ENCODE results near the gene IMPA2. TPM values are rescaled to one million over a fixed set of nuclear protein-coding genes. Genes with fewer than 3 reads are reported as not detected.

Gene IMPA2
- total and polyA plus RNA-seq, 2 of the 13 experiments (the other 11 are each of a cell fraction or from before 2014, with no cell fraction given), result 37.8 to 71.8 TPM

DNA sequence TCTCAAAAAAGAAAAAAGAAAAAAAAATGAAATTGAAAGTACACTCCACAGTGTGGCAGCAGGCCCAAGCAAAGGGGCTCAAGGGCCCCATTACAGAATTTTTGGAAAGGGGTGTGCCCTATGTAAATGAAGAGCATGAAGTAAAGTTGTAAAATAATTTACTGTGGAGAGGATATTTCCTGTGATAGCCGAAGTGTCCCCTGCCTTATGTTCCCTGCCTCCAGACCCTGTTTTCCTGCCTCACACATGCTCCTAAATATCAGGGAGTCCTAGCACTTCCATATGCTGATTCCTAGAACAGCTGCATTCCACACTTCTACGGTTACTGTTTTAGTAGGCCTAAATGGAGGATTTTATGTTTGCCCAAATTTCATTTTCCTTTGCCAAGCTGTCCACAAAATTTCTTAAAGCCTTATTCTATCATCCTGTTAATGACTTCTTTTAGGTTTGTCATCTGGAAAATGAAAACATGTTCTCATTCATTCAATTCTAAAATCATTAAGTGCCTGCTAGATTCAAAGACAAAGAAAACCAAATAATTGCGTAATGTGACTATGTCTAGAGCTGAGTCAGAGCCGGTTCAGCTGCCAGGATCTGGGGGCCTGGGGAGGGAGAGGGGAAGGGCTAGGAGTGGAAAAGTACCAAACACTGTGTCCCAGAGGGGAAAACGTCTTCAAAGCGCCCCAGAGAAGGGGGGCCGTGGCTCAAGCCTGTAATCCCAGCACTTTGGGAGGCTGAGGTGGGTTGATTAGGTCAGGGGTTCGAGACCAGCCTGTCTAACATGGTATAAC, 25.9 kb upstream of the IMPA2 start (continued):
- TF ChIP-seq, protein P1, sequence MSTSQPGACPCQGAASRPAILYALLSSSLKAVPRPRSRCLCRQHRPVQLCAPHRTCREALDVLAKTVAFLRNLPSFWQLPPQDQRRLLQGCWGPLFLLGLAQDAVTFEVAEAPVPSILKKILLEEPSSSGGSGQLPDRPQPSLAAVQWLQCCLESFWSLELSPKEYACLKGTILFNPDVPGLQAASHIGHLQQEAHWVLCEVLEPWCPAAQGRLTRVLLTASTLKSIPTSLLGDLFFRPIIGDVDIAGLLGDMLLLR (CRISPR knock-in tag; IDR thresholded peaks at IDR 0.05), result no peak
- TF ChIP-seq ZNF724P (CRISPR knock-in tag; IDR thresholded peaks at IDR 0.05; ENCODE audit: borderline replicate concordance), result no peak
- TF ChIP-seq NFE2L2 (IDR thresholded peaks at IDR 0.05; ENCODE audit: low read length), result no peak
- TF ChIP-seq ZNF430 (CRISPR knock-in tag; IDR thresholded peaks at IDR 0.05), result no peak
- TF ChIP-seq JUN (CRISPR knock-in tag; IDR thresholded peaks at IDR 0.05), result peak; percentile 67; the same call in 1 of the 2 replicates
- peak; percentile 28; the same call in 1 of the 2 replicates for TF ChIP-seq ARNT2 (CRISPR knock-in tag; IDR thresholded peaks at IDR 0.05; ENCODE audit: low read depth)
- no peak for TF ChIP-seq KMT2B (CRISPR knock-in tag; IDR thresholded peaks at IDR 0.05)
- no peak for TF ChIP-seq SRSF9 (IDR thresholded peaks at IDR 0.05; ENCODE audit: borderline replicate concordance, insufficient read depth, low read depth, low read length, poor library complexity, severe bottlenecking)
- TF ChIP-seq, protein P2, sequence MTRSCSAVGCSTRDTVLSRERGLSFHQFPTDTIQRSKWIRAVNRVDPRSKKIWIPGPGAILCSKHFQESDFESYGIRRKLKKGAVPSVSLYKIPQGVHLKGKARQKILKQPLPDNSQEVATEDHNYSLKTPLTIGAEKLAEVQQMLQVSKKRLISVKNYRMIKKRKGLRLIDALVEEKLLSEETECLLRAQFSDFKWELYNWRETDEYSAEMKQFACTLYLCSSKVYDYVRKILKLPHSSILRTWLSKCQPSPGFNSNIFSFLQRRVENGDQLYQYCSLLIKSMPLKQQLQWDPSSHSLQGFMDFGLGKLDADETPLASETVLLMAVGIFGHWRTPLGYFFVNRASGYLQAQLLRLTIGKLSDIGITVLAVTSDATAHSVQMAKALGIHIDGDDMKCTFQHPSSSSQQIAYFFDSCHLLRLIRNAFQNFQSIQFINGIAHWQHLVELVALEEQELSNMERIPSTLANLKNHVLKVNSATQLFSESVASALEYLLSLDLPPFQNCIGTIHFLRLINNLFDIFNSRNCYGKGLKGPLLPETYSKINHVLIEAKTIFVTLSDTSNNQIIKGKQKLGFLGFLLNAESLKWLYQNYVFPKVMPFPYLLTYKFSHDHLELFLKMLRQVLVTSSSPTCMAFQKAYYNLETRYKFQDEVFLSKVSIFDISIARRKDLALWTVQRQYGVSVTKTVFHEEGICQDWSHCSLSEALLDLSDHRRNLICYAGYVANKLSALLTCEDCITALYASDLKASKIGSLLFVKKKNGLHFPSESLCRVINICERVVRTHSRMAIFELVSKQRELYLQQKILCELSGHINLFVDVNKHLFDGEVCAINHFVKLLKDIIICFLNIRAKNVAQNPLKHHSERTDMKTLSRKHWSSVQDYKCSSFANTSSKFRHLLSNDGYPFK (CRISPR knock-in tag; IDR thresholded peaks at IDR 0.05; ENCODE audit: borderline replicate concordance), result no peak
- TF ChIP-seq PLRG1 (conservative IDR thresholded peaks at IDR 0.05), result no peak
- TF ChIP-seq, protein P3, sequence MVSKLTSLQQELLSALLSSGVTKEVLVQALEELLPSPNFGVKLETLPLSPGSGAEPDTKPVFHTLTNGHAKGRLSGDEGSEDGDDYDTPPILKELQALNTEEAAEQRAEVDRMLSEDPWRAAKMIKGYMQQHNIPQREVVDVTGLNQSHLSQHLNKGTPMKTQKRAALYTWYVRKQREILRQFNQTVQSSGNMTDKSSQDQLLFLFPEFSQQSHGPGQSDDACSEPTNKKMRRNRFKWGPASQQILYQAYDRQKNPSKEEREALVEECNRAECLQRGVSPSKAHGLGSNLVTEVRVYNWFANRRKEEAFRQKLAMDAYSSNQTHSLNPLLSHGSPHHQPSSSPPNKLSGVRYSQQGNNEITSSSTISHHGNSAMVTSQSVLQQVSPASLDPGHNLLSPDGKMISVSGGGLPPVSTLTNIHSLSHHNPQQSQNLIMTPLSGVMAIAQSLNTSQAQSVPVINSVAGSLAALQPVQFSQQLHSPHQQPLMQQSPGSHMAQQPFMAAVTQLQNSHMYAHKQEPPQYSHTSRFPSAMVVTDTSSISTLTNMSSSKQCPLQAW (CRISPR knock-in tag; IDR thresholded peaks at IDR 0.05), result 0 out of 2 replicates have a peak, but pooled peaks have one; percentile 41
- no peak for TF ChIP-seq ZNF251 (CRISPR knock-in tag; IDR thresholded peaks at IDR 0.05)
- peak; percentile 54; the same call in 1 of the 2 replicates for TF ChIP-seq ZNF124 (CRISPR knock-in tag; IDR thresholded peaks at IDR 0.05)
- no peak for TF ChIP-seq HNRNPL (IDR thresholded peaks at IDR 0.05; ENCODE audit: low read depth, low read length)
- no peak for TF ChIP-seq STAT5B (CRISPR knock-in tag; IDR thresholded peaks at IDR 0.05)
- no peak for TF ChIP-seq MEIS1 (CRISPR knock-in tag; IDR thresholded peaks at IDR 0.05; ENCODE audit: borderline replicate concordance)
- no peak for TF ChIP-seq ZNF143 (CRISPR knock-in tag; IDR thresholded peaks at IDR 0.05)
- TF ChIP-seq DR1 (CRISPR knock-in tag; IDR thresholded peaks at IDR 0.05), result no peak
- no peak for TF ChIP-seq ZNF670 (CRISPR knock-in tag; IDR thresholded peaks at IDR 0.05; ENCODE audit: borderline replicate concordance)
- TF ChIP-seq, protein P4, sequence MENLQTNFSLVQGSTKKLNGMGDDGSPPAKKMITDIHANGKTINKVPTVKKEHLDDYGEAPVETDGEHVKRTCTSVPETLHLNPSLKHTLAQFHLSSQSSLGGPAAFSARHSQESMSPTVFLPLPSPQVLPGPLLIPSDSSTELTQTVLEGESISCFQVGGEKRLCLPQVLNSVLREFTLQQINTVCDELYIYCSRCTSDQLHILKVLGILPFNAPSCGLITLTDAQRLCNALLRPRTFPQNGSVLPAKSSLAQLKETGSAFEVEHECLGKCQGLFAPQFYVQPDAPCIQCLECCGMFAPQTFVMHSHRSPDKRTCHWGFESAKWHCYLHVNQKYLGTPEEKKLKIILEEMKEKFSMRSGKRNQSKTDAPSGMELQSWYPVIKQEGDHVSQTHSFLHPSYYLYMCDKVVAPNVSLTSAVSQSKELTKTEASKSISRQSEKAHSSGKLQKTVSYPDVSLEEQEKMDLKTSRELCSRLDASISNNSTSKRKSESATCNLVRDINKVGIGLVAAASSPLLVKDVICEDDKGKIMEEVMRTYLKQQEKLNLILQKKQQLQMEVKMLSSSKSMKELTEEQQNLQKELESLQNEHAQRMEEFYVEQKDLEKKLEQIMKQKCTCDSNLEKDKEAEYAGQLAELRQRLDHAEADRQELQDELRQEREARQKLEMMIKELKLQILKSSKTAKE (CRISPR knock-in tag; IDR thresholded peaks at IDR 0.05; ENCODE audit: borderline replicate concordance), result no peak
- TF ChIP-seq RARG (CRISPR knock-in tag; IDR thresholded peaks at IDR 0.05; ENCODE audit: low read depth), result no peak
- TF ChIP-seq ZNF354B (CRISPR knock-in tag; IDR thresholded peaks at IDR 0.05), result no peak
- TF ChIP-seq RXRB (CRISPR knock-in tag; IDR thresholded peaks at IDR 0.05; ENCODE audit: borderline replicate concordance), result peak; percentile 68; the same call in 1 of the 2 replicates

Measured in HepG2 (cell line).